ENCODE results near the gene RB1.

The RB1 gene

GRCh38 chr13:48475230-48475629, 171.7 kb downstream of the RB1 start:
- no peak for DNase-seq

GRCh38 chr13:48476215-48476614, 172.7 kb downstream of the RB1 start:
- no peak for DNase-seq

DNA sequence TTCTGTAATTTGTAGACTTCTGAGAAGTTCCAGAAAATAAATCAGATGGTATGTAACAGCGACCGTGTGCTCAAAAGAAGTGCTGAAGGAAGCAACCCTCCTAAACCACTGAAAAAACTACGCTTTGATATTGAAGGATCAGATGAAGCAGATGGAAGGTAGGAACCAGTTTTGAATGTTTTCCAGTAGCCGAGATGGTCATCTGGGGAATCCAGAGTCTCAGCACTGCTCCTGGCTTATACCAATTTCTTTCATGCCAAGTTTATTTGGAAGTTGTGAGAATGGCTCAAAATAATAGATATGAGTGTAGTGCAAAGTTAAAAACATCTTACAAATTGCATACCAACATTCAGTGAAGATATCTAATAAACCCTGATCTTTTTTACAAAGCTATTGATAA, 173.1 kb downstream of the RB1 start:
- DNase-seq: no peak

- DNase-seq: no peak
These were observed 173.8 kb downstream of the RB1 start for GRCh38 chr13:48477191-48477855.

DNA sequence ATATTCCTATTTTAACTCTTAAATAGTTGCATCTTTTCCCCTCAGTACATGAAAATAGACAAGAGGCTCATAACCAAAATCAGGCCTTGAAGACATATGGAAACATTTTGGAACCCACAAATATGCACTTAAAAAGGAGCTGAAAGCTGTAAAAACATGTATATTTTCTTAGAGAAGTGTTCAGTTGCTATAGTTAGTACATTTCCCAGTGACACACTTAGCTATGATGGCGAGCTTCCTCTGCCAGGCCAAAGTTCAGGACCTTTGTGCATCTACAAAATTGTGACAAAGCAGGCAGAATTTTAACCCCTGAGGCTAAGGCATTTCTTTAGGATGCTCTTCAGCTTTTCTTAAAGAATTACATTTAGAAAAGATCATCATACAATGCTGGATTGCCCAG, 174.8 kb downstream of the RB1 start:
- DNase-seq: no peak

GRCh38 chr13:48483575-48483974, 180.0 kb downstream of the RB1 start:
- DNase-seq: no peak

GRCh38 chr13:48485432-48485831, 181.9 kb downstream of the RB1 start:
- DNase-seq: no peak

- no peak for DNase-seq
These were observed 182.8 kb downstream of the RB1 start for GRCh38 chr13:48486362-48486761.

GRCh38 chr13:48486836-48487235, 183.3 kb downstream of the RB1 start:
- DNase-seq: no peak

DNA sequence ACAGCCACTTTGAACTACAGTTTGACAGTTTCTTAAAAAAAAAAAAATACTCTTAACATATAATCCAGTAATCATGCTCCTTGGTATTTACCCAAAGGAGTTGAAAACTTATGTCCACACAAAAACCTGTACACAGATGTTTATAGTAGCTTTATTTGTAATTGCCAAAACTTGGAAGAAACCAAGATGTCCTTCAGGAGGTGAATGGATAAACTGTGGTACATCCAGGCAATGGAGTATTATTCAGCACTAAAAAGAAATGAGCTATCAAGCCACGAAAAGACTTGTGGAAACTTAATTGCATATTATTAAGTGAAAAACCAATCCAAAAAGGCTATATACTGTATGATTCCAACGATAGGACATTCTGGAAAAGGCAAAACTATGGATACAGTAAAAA, 184.4 kb downstream of the RB1 start:
- DNase-seq: no peak

DNA sequence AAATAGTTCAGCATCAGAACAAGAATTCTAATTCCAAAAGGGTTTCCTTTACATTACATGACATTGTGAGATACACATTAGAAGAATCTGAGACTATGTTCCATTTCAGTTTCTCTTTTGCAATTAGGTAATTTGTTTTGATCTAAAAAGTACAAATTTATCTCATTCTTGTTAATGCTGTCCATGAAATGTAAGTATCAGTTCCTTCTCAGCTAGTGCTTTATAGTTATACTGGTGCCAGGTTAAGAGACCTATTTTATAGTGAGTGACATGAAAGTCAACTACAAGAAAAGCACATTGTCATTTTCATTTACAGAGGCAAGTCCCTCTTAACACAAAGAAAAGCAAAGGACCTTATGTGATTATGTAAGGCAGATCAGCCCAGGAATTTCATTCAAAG, 185.4 kb downstream of the RB1 start:
- DNase-seq: no peak

DNA sequence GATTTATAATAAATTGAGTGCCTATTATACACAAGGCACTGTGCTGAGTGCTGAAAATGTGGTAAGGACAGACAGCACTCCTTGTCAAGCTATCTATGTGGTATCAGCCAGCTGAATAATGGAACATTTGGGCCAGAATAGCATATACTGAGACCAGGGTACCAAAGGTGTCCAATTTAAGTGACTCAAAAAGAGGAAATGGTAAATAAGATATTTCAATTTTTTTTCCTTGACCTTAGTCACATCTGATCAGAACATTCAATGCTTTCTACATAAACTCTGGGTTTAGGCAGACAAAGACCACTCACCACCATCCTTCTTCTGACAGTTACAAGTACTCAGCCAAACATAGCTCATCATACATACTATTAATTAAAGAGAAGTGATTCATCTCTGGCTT, 186.1 kb downstream of the RB1 start:
- no peak for DNase-seq

GRCh38 chr13:48490241-48490640, 186.7 kb downstream of the RB1 start:
- no peak for DNase-seq

DNA sequence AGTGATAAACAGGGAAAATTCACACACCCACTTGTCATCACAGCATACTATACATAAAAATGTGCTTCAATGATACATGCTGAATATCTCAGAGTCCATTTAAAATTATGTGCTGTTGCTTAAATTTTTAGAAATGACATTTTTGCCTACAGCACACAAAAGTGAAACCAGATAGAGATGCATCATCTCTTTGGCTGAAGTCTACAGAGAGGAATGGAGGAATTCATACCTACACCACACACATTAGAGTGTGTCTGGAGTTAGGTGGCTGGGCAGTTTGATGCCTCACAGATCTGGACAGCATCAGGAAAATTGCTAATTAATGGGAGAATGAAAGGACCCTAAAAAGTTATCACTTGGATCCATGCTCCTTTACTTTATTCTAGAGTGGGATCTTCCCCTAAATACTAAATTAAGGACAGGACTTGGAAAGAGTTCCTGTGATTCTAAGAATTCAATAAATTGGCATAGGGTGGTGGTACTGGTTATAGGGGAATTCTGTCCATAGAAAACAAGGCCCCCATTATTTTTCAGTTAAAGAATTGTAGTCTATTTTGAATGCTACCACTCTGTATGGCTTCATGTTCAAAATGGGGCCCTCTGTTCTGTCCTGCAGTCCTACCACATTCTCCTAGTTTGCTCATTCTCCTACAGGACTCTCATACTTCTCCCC, 188.0 kb downstream of the RB1 start:
- DNase-seq: no peak

DNA sequence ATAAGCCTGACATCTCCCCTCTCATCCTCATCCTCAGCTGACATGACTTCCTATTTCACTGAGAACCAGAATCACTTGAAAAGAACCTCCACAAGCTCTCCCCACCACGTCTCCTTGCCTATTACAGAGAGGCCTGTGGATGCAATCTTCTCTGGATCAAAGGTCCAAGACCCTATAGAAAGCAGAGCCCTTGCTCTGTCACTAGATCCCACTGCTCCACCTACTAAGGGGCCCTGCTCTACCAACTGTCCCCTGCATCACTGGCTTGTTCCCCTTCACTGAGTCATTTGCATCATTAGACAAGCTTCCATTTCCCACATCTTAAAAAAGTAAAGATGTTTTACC, 188.5 kb downstream of the RB1 start:
- DNase-seq: no peak

DNA sequence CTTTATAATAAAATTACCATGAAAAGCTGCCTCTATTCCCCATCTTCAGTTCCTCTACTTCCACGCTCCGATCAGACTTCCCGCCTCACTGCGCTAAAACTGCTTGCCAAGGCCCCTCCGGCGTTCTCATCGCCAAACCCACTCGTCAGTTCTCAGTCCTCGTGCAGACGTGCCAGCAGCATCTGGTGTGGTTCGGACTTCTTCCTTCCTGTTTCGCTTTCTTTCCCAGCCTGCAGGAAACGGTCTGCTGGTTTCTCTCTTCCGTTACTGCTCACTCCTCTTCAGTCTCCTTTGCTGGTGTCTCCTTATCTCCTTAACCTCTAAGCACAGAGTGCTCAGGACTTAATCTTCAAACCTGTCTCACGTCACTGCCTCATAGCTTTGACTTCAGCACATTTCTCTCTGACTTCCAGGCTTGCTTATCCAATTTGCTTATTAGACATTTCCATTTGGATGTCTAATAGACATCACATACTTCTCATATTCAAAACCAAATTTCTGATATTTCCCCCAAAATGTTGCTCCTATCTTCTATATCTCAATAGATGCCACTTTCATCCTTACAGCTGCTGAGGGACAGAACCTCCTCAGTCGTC, 189.0 kb downstream of the RB1 start:
- DNase-seq: peak; percentile 58

GRCh38 chr13:48493066-48493765, 189.7 kb downstream of the RB1 start:
- DNase-seq: no peak

GRCh38 chr13:48493851-48494250, 190.3 kb downstream of the RB1 start:
- no peak for DNase-seq

- DNase-seq: no peak
These were observed 191.3 kb downstream of the RB1 start for GRCh38 chr13:48494874-48495273.

GRCh38 chr13:48496271-48497161, 193.0 kb downstream of the RB1 start:
- no peak for DNase-seq

DNA sequence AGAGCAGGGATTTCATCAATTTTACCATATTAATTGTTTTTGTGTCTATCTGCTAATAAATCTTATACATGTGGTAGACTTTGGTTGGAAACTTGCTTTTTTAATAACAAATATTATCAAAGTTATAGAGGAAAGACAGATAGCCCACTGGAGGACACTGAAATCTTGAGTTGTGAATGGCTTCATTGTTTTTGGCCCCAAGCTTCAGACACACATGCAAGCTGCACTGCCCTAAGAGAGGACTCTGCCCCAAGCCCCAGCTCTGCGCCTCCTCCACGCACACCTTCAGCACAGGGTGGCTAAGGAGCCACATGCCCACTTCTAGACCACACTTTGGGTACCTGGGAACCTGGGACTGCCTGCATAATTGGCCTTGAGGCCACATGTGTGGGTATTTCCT, 194.1 kb downstream of the RB1 start:
- no peak for DNase-seq

- no peak for DNase-seq
These were observed 197.2 kb downstream of the RB1 start for GRCh38 chr13:48500652-48501197.

GRCh38 chr13:48501705-48502104, 198.2 kb downstream of the RB1 start:
- no peak for DNase-seq

Measured in activated CD4-positive, alpha-beta T cell treated with anti-CD3 and anti-CD28 coated beads, Interleukin-2, amount 50 U/mL, for 1 hour (primary cell).